Measurements from ENCODE around the gene UQCC2. TPM values are rescaled to one million over a fixed set of nuclear protein-coding genes. Genes with fewer than 3 reads are reported as not detected.

The UQCC2 gene
- total RNA-seq, 1 donor from 2014 or later, result 48.7 TPM

DNA sequence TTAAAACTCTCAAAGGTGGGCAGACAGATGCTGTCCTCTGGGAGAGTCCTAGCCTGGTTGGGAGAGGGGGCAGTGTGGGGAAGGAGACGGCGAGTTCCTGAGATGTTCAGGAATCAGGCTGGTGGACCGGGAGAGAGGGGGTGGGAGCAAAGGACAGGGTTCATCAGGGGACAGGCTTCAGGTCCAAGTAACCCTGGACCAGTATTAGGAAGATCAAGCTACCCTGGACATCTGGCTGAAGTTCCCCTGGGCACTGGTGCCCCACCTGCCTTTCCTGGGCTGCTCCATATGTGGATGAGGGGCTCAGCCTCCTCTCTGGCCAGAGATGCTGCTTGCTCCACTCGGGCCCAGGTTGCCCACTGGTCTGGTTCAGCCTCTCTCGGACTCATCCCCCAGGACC is 36.3 kb upstream of the UQCC2 start:
- peaks cover 10% of the 10 kb centered on the region for H3K9me3 Mint-ChIP-seq (ENCODE audit: unreplicated experiment)
- DNase-seq, result no peak
- peak overlapping the region; percentile 8 for H3K4me3 Mint-ChIP-seq (ENCODE audit: unreplicated experiment)
- peaks cover 16% of the 10 kb centered on the region for H3K27me3 Mint-ChIP-seq (ENCODE audit: unreplicated experiment)
- TF ChIP-seq, protein P1, sequence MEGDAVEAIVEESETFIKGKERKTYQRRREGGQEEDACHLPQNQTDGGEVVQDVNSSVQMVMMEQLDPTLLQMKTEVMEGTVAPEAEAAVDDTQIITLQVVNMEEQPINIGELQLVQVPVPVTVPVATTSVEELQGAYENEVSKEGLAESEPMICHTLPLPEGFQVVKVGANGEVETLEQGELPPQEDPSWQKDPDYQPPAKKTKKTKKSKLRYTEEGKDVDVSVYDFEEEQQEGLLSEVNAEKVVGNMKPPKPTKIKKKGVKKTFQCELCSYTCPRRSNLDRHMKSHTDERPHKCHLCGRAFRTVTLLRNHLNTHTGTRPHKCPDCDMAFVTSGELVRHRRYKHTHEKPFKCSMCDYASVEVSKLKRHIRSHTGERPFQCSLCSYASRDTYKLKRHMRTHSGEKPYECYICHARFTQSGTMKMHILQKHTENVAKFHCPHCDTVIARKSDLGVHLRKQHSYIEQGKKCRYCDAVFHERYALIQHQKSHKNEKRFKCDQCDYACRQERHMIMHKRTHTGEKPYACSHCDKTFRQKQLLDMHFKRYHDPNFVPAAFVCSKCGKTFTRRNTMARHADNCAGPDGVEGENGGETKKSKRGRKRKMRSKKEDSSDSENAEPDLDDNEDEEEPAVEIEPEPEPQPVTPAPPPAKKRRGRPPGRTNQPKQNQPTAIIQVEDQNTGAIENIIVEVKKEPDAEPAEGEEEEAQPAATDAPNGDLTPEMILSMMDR (IDR thresholded peaks at IDR 0.05; ENCODE audit: partially characterized antibody, unreplicated experiment), result no peak
- H3K4me1 Mint-ChIP-seq (ENCODE audit: low read depth, unreplicated experiment), result peaks cover 60% of the 10 kb centered on the region
- H3K36me3 Mint-ChIP-seq (ENCODE audit: unreplicated experiment), result no peaks in the 10 kb centered on the region
- H3K27ac Mint-ChIP-seq (ENCODE audit: unreplicated experiment), result no peak overlapping the region

DNA sequence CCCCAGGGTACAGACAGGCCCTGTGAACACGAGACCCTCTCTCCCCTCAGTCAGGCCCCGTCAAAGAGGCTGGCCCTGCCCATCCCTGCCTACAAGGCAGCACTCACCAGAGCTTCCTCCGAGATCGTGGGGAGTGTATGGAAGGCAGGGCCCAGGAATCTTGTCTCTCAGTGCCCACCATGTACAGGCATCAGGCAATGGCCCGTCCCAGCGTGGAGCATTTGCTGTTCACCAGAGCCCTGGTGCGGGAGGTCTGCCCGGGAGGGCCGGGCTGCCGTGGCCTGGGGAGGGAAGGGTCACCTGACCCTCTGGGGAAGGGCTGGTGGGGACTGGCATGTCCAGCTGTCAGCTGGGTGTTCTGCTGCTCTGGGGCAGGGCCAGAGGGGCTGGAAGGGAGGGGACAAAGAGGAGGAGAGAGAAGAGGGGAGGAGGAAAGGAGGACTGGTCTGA is 35.2 kb upstream of the UQCC2 start, which contains the start of gene IP6K3:
IP6K3 (minus strand) TSS at position 255 of the 450 bp plus-strand sequence. CDS start 11,429 bp downstream, outside the sequence.
- Mint-ChIP-seq H3K27ac (ENCODE audit: unreplicated experiment) (peak within 1 kb of the TSS; percentile 94), H3K36me3 (ENCODE audit: unreplicated experiment) (no peaks in the 10 kb centered on the region), H3K27me3 (ENCODE audit: unreplicated experiment) (peaks cover 19% of the 10 kb centered on the region), H3K9me3 (ENCODE audit: unreplicated experiment) (peaks cover 10% of the 10 kb centered on the region), H3K4me3 (ENCODE audit: unreplicated experiment) (peak within 1 kb of the TSS; percentile 80), H3K4me1 (ENCODE audit: low read depth, unreplicated experiment) (peaks cover 63% of the 10 kb centered on the region)
- DNase-seq, result peak; percentile 48
- TF ChIP-seq, protein P1 (IDR thresholded peaks at IDR 0.05; ENCODE audit: partially characterized antibody, unreplicated experiment), result no peak

DNA sequence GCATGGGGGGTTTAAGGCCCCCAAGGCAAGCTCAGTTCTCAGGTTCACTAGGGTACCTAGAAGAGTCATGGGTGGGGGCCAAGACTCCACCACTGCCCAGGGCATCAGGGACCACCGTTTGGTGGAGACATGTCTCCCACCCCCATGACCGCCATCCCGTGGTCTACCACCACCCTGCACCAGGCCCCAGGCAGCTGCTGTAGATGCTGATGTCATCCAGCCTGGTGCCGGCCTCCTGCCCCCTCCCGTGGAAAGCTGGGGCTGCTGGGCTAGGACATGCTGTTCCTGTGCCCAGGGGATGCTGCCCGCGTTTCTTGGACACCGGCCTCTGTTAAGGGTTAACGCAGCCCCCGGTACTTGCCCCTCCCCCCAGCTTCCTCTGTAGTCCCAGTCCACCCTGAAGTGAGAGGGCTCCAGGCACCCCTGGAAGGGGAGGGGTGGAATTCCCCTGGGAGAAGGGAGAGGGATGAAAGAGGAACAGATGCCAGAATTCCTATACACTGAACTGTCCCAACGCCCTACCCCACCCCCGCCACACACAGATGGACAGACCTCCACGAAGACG is 34.6 kb upstream of the UQCC2 start:
- Mint-ChIP-seq H3K4me1 (ENCODE audit: low read depth, unreplicated experiment) (peaks cover 59% of the 10 kb centered on the region), H3K27ac (ENCODE audit: unreplicated experiment) (no peak overlapping the region), H3K36me3 (ENCODE audit: unreplicated experiment) (no peaks in the 10 kb centered on the region), H3K9me3 (ENCODE audit: unreplicated experiment) (peaks cover 10% of the 10 kb centered on the region), H3K27me3 (ENCODE audit: unreplicated experiment) (peaks cover 19% of the 10 kb centered on the region), H3K4me3 (ENCODE audit: unreplicated experiment) (no peak overlapping the region)
- TF ChIP-seq, protein P1 (IDR thresholded peaks at IDR 0.05; ENCODE audit: partially characterized antibody, unreplicated experiment), result no peak
- peak; percentile 62 for DNase-seq

- H3K27ac Mint-ChIP-seq (ENCODE audit: unreplicated experiment), result peak overlapping the region; percentile 94
- no peaks in the 10 kb centered on the region for H3K36me3 Mint-ChIP-seq (ENCODE audit: unreplicated experiment)
- TF ChIP-seq, protein P1 (IDR thresholded peaks at IDR 0.05; ENCODE audit: partially characterized antibody, unreplicated experiment), result no peak
- H3K27me3 Mint-ChIP-seq (ENCODE audit: unreplicated experiment), result peaks cover 18% of the 10 kb centered on the region
- DNase-seq, result no peak
- H3K4me1 Mint-ChIP-seq (ENCODE audit: low read depth, unreplicated experiment), result peaks cover 56% of the 10 kb centered on the region
- H3K4me3 Mint-ChIP-seq (ENCODE audit: unreplicated experiment), result peak overlapping the region; percentile 80
- peaks cover 10% of the 10 kb centered on the region for H3K9me3 Mint-ChIP-seq (ENCODE audit: unreplicated experiment)
Observed at GRCh38 chr6:33745548-33745947, 34.0 kb upstream of the UQCC2 start.

DNA sequence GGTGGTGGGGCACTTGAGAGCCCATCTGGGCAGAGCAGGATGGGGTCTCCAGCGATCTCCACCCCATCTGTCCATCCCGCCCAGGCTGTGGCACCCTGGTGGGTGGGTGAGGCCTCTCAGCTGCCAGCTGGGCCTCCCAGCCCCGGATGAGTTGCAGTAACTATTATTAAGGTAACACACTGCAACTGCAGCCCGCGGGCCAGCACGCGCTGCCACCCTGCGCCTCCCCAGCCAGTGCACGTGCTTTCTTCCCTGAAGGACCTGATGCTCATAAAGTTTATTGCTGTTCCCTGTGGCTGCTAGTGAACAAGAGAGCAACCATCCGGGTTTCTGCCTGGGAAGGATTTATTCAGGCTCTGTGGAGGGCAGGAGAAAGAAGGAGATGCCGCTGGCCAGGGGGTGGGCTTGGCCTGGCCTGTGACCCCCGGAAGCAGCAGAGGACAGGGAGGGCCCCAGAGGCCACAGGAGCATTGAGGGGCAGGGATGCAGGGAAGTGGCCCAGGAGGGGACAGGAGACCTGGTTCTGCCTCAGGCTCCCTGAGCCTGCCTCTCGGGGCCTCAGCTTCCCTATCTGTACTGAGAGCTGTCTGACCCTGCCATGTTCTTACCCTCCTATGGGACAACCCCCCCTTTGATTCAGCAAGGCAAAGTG is 33.5 kb upstream of the UQCC2 start:
- Mint-ChIP-seq H3K4me1 (ENCODE audit: low read depth, unreplicated experiment) (peaks cover 56% of the 10 kb centered on the region), H3K27ac (ENCODE audit: unreplicated experiment) (no peak overlapping the region), H3K9me3 (ENCODE audit: unreplicated experiment) (peaks cover 10% of the 10 kb centered on the region), H3K4me3 (ENCODE audit: unreplicated experiment) (peak overlapping the region; percentile 80), H3K36me3 (ENCODE audit: unreplicated experiment) (no peaks in the 10 kb centered on the region), H3K27me3 (ENCODE audit: unreplicated experiment) (peaks cover 13% of the 10 kb centered on the region)
- no peak for DNase-seq
- TF ChIP-seq, protein P1 (IDR thresholded peaks at IDR 0.05; ENCODE audit: partially characterized antibody, unreplicated experiment), result no peak
